ENCODE results near the gene RNASE2. TPM values are rescaled to one million over a fixed set of nuclear protein-coding genes. Genes with fewer than 3 reads are reported as not detected.

Gene RNASE2
- polyA plus RNA-seq, 4 donors: 0.92 to 3.4 TPM; not detected in 2

- H3K36me3 ChIP-seq (ENCODE audit: control insufficient read depth in 3 of 3, insufficient read depth in 2 of 3, low read depth in 1 of 3, low read length in 3 of 3): peaks cover 5 to 19% (median 11%) of the 10 kb centered on the region in 3 donors
- no peak for DNase-seq
- peak overlapping the region; percentile 83 to 95 (median 85) for H3K27ac ChIP-seq (ENCODE audit: low read depth in 1 of 3, low read length in 2 of 3)
- H3K9me3 ChIP-seq (ENCODE audit: control insufficient read depth in 2 of 2, insufficient read depth in 1 of 2, low read depth in 1 of 2, low read length in 1 of 2): no peaks in the 10 kb centered on the region
- WGBS, 3 donors: 0 to 1% (median 0%) methylated on average over 9 to 11 of the region's 11 CpGs
- H3K4me1 ChIP-seq (ENCODE audit: control insufficient read depth in 3 of 3, insufficient read depth in 2 of 3, low read depth in 1 of 3, low read length in 2 of 3): peaks cover 8 to 12% (median 10%) of the 10 kb centered on the region in 3 donors
- no peak for FAIRE-seq
- H3K27me3 ChIP-seq (ENCODE audit: control insufficient read depth in 3 of 3, insufficient read depth in 3 of 3, low read length in 3 of 3): no peaks in the 10 kb centered on the region
- peak overlapping the region in 2 of 3 donors; percentile 80 to 84 for H3K4me3 ChIP-seq (ENCODE audit: low read depth in 1 of 3, low read length in 3 of 3)
Observed at GRCh38 chr14:20989471-20989786, 34.1 kb downstream of the RNASE2 start.

GRCh38 chr14:20989787-20990600 is 34.7 kb downstream of the RNASE2 start, which contains the start of gene METTL17:
Gene METTL17 (plus strand): TSS chr14:20989980. CDS start chr14:20990003, 23 bp downstream.
- peak; percentile 96 for DNase-seq
- no peaks in the 10 kb centered on the region for H3K27me3 ChIP-seq (ENCODE audit: control insufficient read depth in 3 of 3, insufficient read depth in 3 of 3, low read length in 3 of 3)
- H3K4me1 ChIP-seq (ENCODE audit: control insufficient read depth in 3 of 3, insufficient read depth in 2 of 3, low read depth in 1 of 3, low read length in 2 of 3): peaks cover 8 to 13% (median 10%) of the 10 kb centered on the region in 3 donors
- peak within 1 kb of the TSS; percentile 83 to 95 (median 85) for H3K27ac ChIP-seq (ENCODE audit: low read depth in 1 of 3, low read length in 2 of 3)
- no peaks in the 10 kb centered on the region for H3K9me3 ChIP-seq (ENCODE audit: control insufficient read depth in 2 of 2, insufficient read depth in 1 of 2, low read depth in 1 of 2, low read length in 1 of 2)
- no peak for FAIRE-seq
- WGBS, 3 donors: 0 to 1% (median 0%) methylated on average over 42 of the region's 42 CpGs
- H3K4me3 ChIP-seq (ENCODE audit: low read depth in 1 of 3, low read length in 3 of 3): peak within 1 kb of the TSS; percentile 69 to 84 (median 80)
- peaks cover 5 to 23% (median 15%) of the 10 kb centered on the region in 3 donors for H3K36me3 ChIP-seq (ENCODE audit: control insufficient read depth in 3 of 3, insufficient read depth in 2 of 3, low read depth in 1 of 3, low read length in 3 of 3)

- no peaks in the 10 kb centered on the region for H3K27me3 ChIP-seq (ENCODE audit: control insufficient read depth in 3 of 3, insufficient read depth in 3 of 3, low read length in 3 of 3)
- DNase-seq: no peak
- no peaks in the 10 kb centered on the region for H3K9me3 ChIP-seq (ENCODE audit: control insufficient read depth in 2 of 2, insufficient read depth in 1 of 2, low read depth in 1 of 2, low read length in 1 of 2)
- peak overlapping the region in 1 of 3 donors; percentile 41 for H3K27ac ChIP-seq (ENCODE audit: low read depth in 1 of 3, low read length in 2 of 3)
- 87 to 91% (median 87%) methylated on average over 14 of the region's 14 CpGs for WGBS, 3 donors
- H3K36me3 ChIP-seq (ENCODE audit: control insufficient read depth in 3 of 3, insufficient read depth in 2 of 3, low read depth in 1 of 3, low read length in 3 of 3): peaks cover 8 to 41% (median 29%) of the 10 kb centered on the region in 3 donors
- H3K4me3 ChIP-seq (ENCODE audit: low read depth in 1 of 3, low read length in 3 of 3): no peak overlapping the region
- no peak for FAIRE-seq
- peaks cover 0 to 47% (median 0%) of the 10 kb centered on the region in 3 donors for H3K4me1 ChIP-seq (ENCODE audit: control insufficient read depth in 3 of 3, insufficient read depth in 2 of 3, low read depth in 1 of 3, low read length in 2 of 3)
Observed at GRCh38 chr14:20996521-20996920, 41.2 kb downstream of the RNASE2 start.

- Histone ChIP-seq H3K27ac (ENCODE audit: low read depth in 1 of 3, low read length in 2 of 3) (peak overlapping the region in 1 of 3 donors; percentile 41), H3K4me3 (ENCODE audit: low read depth in 1 of 3, low read length in 3 of 3) (no peak overlapping the region)
- 35 to 61% (median 38%) methylated on average over 4 of the region's 4 CpGs for WGBS, 3 donors
Observed at GRCh38 chr14:20997115-20997514, 41.8 kb downstream of the RNASE2 start.

GRCh38 chr14:20997564-20997963 is 42.3 kb downstream of the RNASE2 start:
- H3K4me3 ChIP-seq (ENCODE audit: low read depth in 1 of 3, low read length in 3 of 3): no peak overlapping the region
- no peaks in the 10 kb centered on the region for H3K9me3 ChIP-seq (ENCODE audit: control insufficient read depth in 2 of 2, insufficient read depth in 1 of 2, low read depth in 1 of 2, low read length in 1 of 2)
- H3K27me3 ChIP-seq (ENCODE audit: control insufficient read depth in 3 of 3, insufficient read depth in 3 of 3, low read length in 3 of 3): no peaks in the 10 kb centered on the region
- peaks cover 8 to 33% (median 25%) of the 10 kb centered on the region in 3 donors for H3K36me3 ChIP-seq (ENCODE audit: control insufficient read depth in 3 of 3, insufficient read depth in 2 of 3, low read depth in 1 of 3, low read length in 3 of 3)
- FAIRE-seq (no peak), DNase-seq (no peak)
- H3K4me1 ChIP-seq (ENCODE audit: control insufficient read depth in 3 of 3, insufficient read depth in 2 of 3, low read depth in 1 of 3, low read length in 2 of 3): peaks cover 0 to 53% (median 0%) of the 10 kb centered on the region in 3 donors
- WGBS, 3 donors: 63 to 70% (median 68%) methylated on average over 6 of the region's 6 CpGs
- peak overlapping the region in 1 of 3 donors; percentile 41 for H3K27ac ChIP-seq (ENCODE audit: low read depth in 1 of 3, low read length in 2 of 3)

More at GRCh38 chr14:20997115-20997514, 41.8 kb downstream of the RNASE2 start:
- DNase-seq: peak in 1 of 2 donors; percentile 53
- FAIRE-seq: no peak
- Histone ChIP-seq H3K27me3 (ENCODE audit: control insufficient read depth in 3 of 3, insufficient read depth in 3 of 3, low read length in 3 of 3) (no peaks in the 10 kb centered on the region), H3K36me3 (ENCODE audit: control insufficient read depth in 3 of 3, insufficient read depth in 2 of 3, low read depth in 1 of 3, low read length in 3 of 3) (peaks cover 8 to 36% (median 26%) of the 10 kb centered on the region in 3 donors), H3K9me3 (ENCODE audit: control insufficient read depth in 2 of 2, insufficient read depth in 1 of 2, low read depth in 1 of 2, low read length in 1 of 2) (no peaks in the 10 kb centered on the region), H3K4me1 (ENCODE audit: control insufficient read depth in 3 of 3, insufficient read depth in 2 of 3, low read depth in 1 of 3, low read length in 2 of 3) (peaks cover 0 to 49% (median 0%) of the 10 kb centered on the region in 3 donors)

GRCh38 chr14:20998139-20998538 is 42.9 kb downstream of the RNASE2 start:
- DNase-seq (peak in 1 of 2 donors; percentile 66), FAIRE-seq (no peak)
- H3K4me3 ChIP-seq (ENCODE audit: low read depth in 1 of 3, low read length in 3 of 3): no peak overlapping the region

GRCh38 chr14:20998674-20999366 is 43.5 kb downstream of the RNASE2 start, which contains the start of gene SLC39A2:
Gene SLC39A2 (plus strand): TSS chr14:20999293. CDS start chr14:20999447, 154 bp downstream.
- H3K9me3 ChIP-seq (ENCODE audit: control insufficient read depth in 2 of 2, insufficient read depth in 1 of 2, low read depth in 1 of 2, low read length in 1 of 2): no peaks in the 10 kb centered on the region
- peak within 1 kb of the TSS in 1 of 3 donors; percentile 29 for H3K27ac ChIP-seq (ENCODE audit: low read depth in 1 of 3, low read length in 2 of 3)
- H3K4me3 ChIP-seq (ENCODE audit: low read depth in 1 of 3, low read length in 3 of 3): no peak within 1 kb of the TSS
- peaks cover 0 to 55% (median 0%) of the 10 kb centered on the region in 3 donors for H3K4me1 ChIP-seq (ENCODE audit: control insufficient read depth in 3 of 3, insufficient read depth in 2 of 3, low read depth in 1 of 3, low read length in 2 of 3)
- no peaks in the 10 kb centered on the region for H3K27me3 ChIP-seq (ENCODE audit: control insufficient read depth in 3 of 3, insufficient read depth in 3 of 3, low read length in 3 of 3)
- H3K36me3 ChIP-seq (ENCODE audit: control insufficient read depth in 3 of 3, insufficient read depth in 2 of 3, low read depth in 1 of 3, low read length in 3 of 3): peaks cover 5 to 25% (median 22%) of the 10 kb centered on the region in 3 donors
- FAIRE-seq (no peak), DNase-seq (peak in 1 of 2 donors; percentile 46)
- 38 to 44% (median 40%) methylated on average over 6 of the region's 6 CpGs for WGBS, 3 donors

More at GRCh38 chr14:20998139-20998538, 42.9 kb downstream of the RNASE2 start:
- H3K27ac ChIP-seq (ENCODE audit: low read depth in 1 of 3, low read length in 2 of 3): peak overlapping the region in 1 of 3 donors; percentile 7
- WGBS, 3 donors: 53 to 63% (median 55%) methylated on average over 3 of the region's 3 CpGs
- H3K9me3 ChIP-seq (ENCODE audit: control insufficient read depth in 2 of 2, insufficient read depth in 1 of 2, low read depth in 1 of 2, low read length in 1 of 2): no peaks in the 10 kb centered on the region
- H3K27me3 ChIP-seq (ENCODE audit: control insufficient read depth in 3 of 3, insufficient read depth in 3 of 3, low read length in 3 of 3): no peaks in the 10 kb centered on the region
- H3K4me1 ChIP-seq (ENCODE audit: control insufficient read depth in 3 of 3, insufficient read depth in 2 of 3, low read depth in 1 of 3, low read length in 2 of 3): peaks cover 0 to 55% (median 0%) of the 10 kb centered on the region in 3 donors
- H3K36me3 ChIP-seq (ENCODE audit: control insufficient read depth in 3 of 3, insufficient read depth in 2 of 3, low read depth in 1 of 3, low read length in 3 of 3): peaks cover 6 to 28% (median 23%) of the 10 kb centered on the region in 3 donors

- Histone ChIP-seq H3K9me3 (ENCODE audit: control insufficient read depth in 2 of 2, insufficient read depth in 1 of 2, low read depth in 1 of 2, low read length in 1 of 2) (no peaks in the 10 kb centered on the region), H3K4me3 (ENCODE audit: low read depth in 1 of 3, low read length in 3 of 3) (no peak overlapping the region), H3K36me3 (ENCODE audit: control insufficient read depth in 3 of 3, insufficient read depth in 2 of 3, low read depth in 1 of 3, low read length in 3 of 3) (peaks cover 2 to 21% (median 16%) of the 10 kb centered on the region in 3 donors), H3K27me3 (ENCODE audit: control insufficient read depth in 3 of 3, insufficient read depth in 3 of 3, low read length in 3 of 3) (no peaks in the 10 kb centered on the region), H3K27ac (ENCODE audit: low read depth in 1 of 3, low read length in 2 of 3) (peak overlapping the region in 1 of 3 donors; percentile 29), H3K4me1 (ENCODE audit: control insufficient read depth in 3 of 3, insufficient read depth in 2 of 3, low read depth in 1 of 3, low read length in 2 of 3) (peaks cover 0 to 55% (median 0%) of the 10 kb centered on the region in 3 donors)
- FAIRE-seq: no peak
- peak in 1 of 2 donors; percentile 68 for DNase-seq
- 47 to 69% (median 59%) methylated on average over 4 of the region's 4 CpGs for WGBS, 3 donors
Observed at GRCh38 chr14:20999591-20999990, 44.3 kb downstream of the RNASE2 start.
